Right atrium auricular region (tissue), 2 donors: ENCODE data around the gene C16orf96. TPM values are rescaled to one million over a fixed set of nuclear protein-coding genes. Genes with fewer than 3 reads are reported as not detected.

Source experiments
- DNase-seq: peaks from one replicate; pipeline ENCODE4 v3.0.0-alpha.2; 2019; ENCODE audit warnings: low spot score
- H3K27ac ChIP-seq, 2 donors: fragments of 200-600 bp; sonication (generic); 1 replicate in 1 of 2; 2 replicates in 1 of 2; pipeline ENCODE4 v1.5.1; 2016 to 2019
- H3K27me3 ChIP-seq, 2 donors: fragments of 200-600 bp; sonication (generic); one replicate each; pipeline versions ENCODE4 v1.5.1 to v1.6.0; 2017 to 2019
- H3K36me3 ChIP-seq: fragments of 200-600 bp; sonication (generic); one replicate; pipeline ENCODE4 v1.5.1; 2016
- H3K4me1 ChIP-seq, 2 donors: fragments of 200-600 bp; sonication (generic); one replicate each; pipeline versions ENCODE4 v1.5.1 to v1.6.0; 2017 to 2019
- H3K4me3 ChIP-seq, 2 donors: fragments of 200-600 bp; sonication (generic); 1 replicate in 1 of 2; 2 replicates in 1 of 2; pipeline ENCODE4 v1.5.1; 2017 to 2019; ENCODE audit warnings: mild to moderate bottlenecking in 1 of 2, moderate library complexity in 1 of 2
- H3K9me3 ChIP-seq, 2 donors: fragments of 200-600 bp; sonication (generic); one replicate each; pipeline ENCODE4 v1.5.1; 2019
- CTCF ChIP-seq, 2 donors: fragments of 200-600 bp; sonication (generic); IDR thresholded peaks; one replicate each; pipeline ENCODE4 v1.5.1; 2019; ENCODE audit warnings: antibody characterized with exemption in 2 of 2
- total RNA-seq, 2 donors: library from RNA; depleted of rRNA; stranded (reverse); fragments of >200 nt; gene quantifications; one replicate each; pipeline ENCODE4 v1.1.0, GENCODE V29; 2016

The C16orf96 gene
- total RNA-seq, 2 donors from 2014 or later, result 0.24 TPM; not detected in 1

- no peak for DNase-seq
- no peak for TF ChIP-seq CTCF (IDR thresholded peaks at IDR 0.05)
- H3K9me3 ChIP-seq, result no peaks in the 10 kb centered on the region
- no peaks in the 10 kb centered on the region for H3K27me3 ChIP-seq
- H3K4me1 ChIP-seq, result peaks cover 0 to 49% of the 10 kb centered on the region in 2 donors
- H3K4me3 ChIP-seq, result no peak overlapping the region
- H3K27ac ChIP-seq, result no peak overlapping the region
- H3K36me3 ChIP-seq, result peaks cover 76% of the 10 kb centered on the region
Observed at GRCh38 chr16:4510131-4510530, 46.0 kb upstream of the C16orf96 start.

GRCh38 chr16:4510747-4511426 is 45.3 kb upstream of the C16orf96 start:
- no peak overlapping the region for H3K4me3 ChIP-seq
- H3K9me3 ChIP-seq, result no peaks in the 10 kb centered on the region
- H3K27ac ChIP-seq, result peak overlapping the region; percentile 59 to 60
- peaks cover 0 to 54% of the 10 kb centered on the region in 2 donors for H3K4me1 ChIP-seq
- DNase-seq, result no peak
- H3K27me3 ChIP-seq, result no peaks in the 10 kb centered on the region
- peaks cover 69% of the 10 kb centered on the region for H3K36me3 ChIP-seq
- no peak for TF ChIP-seq CTCF (IDR thresholded peaks at IDR 0.05)

GRCh38 chr16:4511441-4512082 is 44.6 kb upstream of the C16orf96 start:
- DNase-seq, result no peak
- H3K4me1 ChIP-seq, result peaks cover 0 to 58% of the 10 kb centered on the region in 2 donors
- no peak overlapping the region for H3K4me3 ChIP-seq
- no peaks in the 10 kb centered on the region for H3K9me3 ChIP-seq
- peak; percentile 37 to 67 for TF ChIP-seq CTCF (IDR thresholded peaks at IDR 0.05)
- H3K27me3 ChIP-seq, result no peaks in the 10 kb centered on the region
- H3K36me3 ChIP-seq, result peaks cover 64% of the 10 kb centered on the region
- H3K27ac ChIP-seq, result peak overlapping the region; percentile 59 to 60

GRCh38 chr16:4512473-4512872 is 43.7 kb upstream of the C16orf96 start:
- H3K27ac ChIP-seq, result peak overlapping the region in 1 of 2 donors; percentile 60
- no peak overlapping the region for H3K4me3 ChIP-seq
- peaks cover 55% of the 10 kb centered on the region for H3K36me3 ChIP-seq
- no peaks in the 10 kb centered on the region for H3K9me3 ChIP-seq
- TF ChIP-seq CTCF (IDR thresholded peaks at IDR 0.05), result no peak
- DNase-seq, result no peak
- peaks cover 0 to 56% of the 10 kb centered on the region in 2 donors for H3K4me1 ChIP-seq
- no peaks in the 10 kb centered on the region for H3K27me3 ChIP-seq

- no peak for DNase-seq
- Histone ChIP-seq H3K36me3 (peaks cover 47% of the 10 kb centered on the region), H3K4me3 (no peak overlapping the region), H3K9me3 (no peaks in the 10 kb centered on the region), H3K27ac (peak overlapping the region; percentile 29 to 60), H3K27me3 (no peaks in the 10 kb centered on the region), H3K4me1 (peaks cover 0 to 56% of the 10 kb centered on the region in 2 donors)
- TF ChIP-seq CTCF (IDR thresholded peaks at IDR 0.05), result no peak
Observed at GRCh38 chr16:4513086-4513860, 42.9 kb upstream of the C16orf96 start.
